Left cardiac atrium (tissue), 4 donors: ENCODE measurements around the gene ANKHD1. TPM values are rescaled to one million over a fixed set of nuclear protein-coding genes. Genes with fewer than 3 reads are reported as not detected.

Experiments
- ATAC-seq, 2 donors: fragments of 200-7000 bp; cut with Tn5 transposase; one replicate each; pipeline ENCODE4 v1.9.1; 2020; ENCODE audit warnings: mild to moderate bottlenecking in 2 of 2, moderate library complexity in 2 of 2
- DNase-seq: peaks from one replicate; pipeline ENCODE4 v3.0.0-alpha.2; 2020
- intact Hi-C, 2 donors: fragments of 100-400 bp; cut with DNase I; formaldehyde crosslinking; loops; one replicate each; pipeline versions ENCODE4 v1.14.1 to v1.15.1; 2022 to 2023
- total RNA-seq, 2 donors: library from RNA; stranded (reverse); fragmentation: NEBNext Ultra II Directional; extraction: Animal tissue kit (Norgen Biotek cat#: 25700); gene quantifications; one replicate each; pipeline ENCODE4 v1.2.1, GENCODE V29; 2021
- donor health status: DM: no; HTN: yes; CAD: no.
- donor health status: DM: no; HTN: yes; CAD: no; lungs with severe emphysema.
- donor health status: DM: yes; HTN: yes; CAD: no.
- donor health status: Dilated cardiomyopathy.

The ANKHD1 gene
- total RNA-seq, 2 donors from 2014 or later: 50.1 to 67.5 TPM

GRCh38 chr5:140367256-140368013 lies 34.2 kb upstream of the ANKHD1 start:
- no peak for ATAC-seq
- DNase-seq: no peak
- intact Hi-C loops: loop anchor here in 1 of 2 donors (10.0 kb wide), 1 partner anchor 677 kb away; no protein-coding TSS in a partner anchor

GRCh38 chr5:140371356-140372151 lies 30.1 kb upstream of the ANKHD1 start:
- intact Hi-C loops: no loop called here
- ATAC-seq: no peak

GRCh38 chr5:140372971-140373487 lies 28.6 kb upstream of the ANKHD1 start:
- DNase-seq: peak; percentile 85
- intact Hi-C loops: no loop called here
- ATAC-seq: peak; percentile 82 to 90

More at GRCh38 chr5:140371356-140372151, 30.1 kb upstream of the ANKHD1 start:
- no peak for DNase-seq

GRCh38 chr5:140381351-140381750 lies 20.3 kb upstream of the ANKHD1 start:
- DNase-seq: no peak
- no peak for ATAC-seq
- intact Hi-C loops: no loop called here

- ATAC-seq (no peak), DNase-seq (no peak)
- intact Hi-C loops: no loop called here
These were observed 19.7 kb upstream of the ANKHD1 start for GRCh38 chr5:140381972-140382371.

GRCh38 chr5:140382866-140383265 lies 18.8 kb upstream of the ANKHD1 start:
- DNase-seq (no peak), ATAC-seq (no peak)
- intact Hi-C loops: no loop called here

GRCh38 chr5:140383300-140383699 lies 18.3 kb upstream of the ANKHD1 start:
- ATAC-seq (peak in 1 of 2 donors; percentile 70), DNase-seq (no peak)
- intact Hi-C loops: no loop called here

GRCh38 chr5:140388052-140388451 lies 13.6 kb upstream of the ANKHD1 start:
- ATAC-seq (no peak), DNase-seq (no peak)
- intact Hi-C loops: no loop called here

GRCh38 chr5:140391312-140391711 lies 10.3 kb upstream of the ANKHD1 start:
- DNase-seq (no peak), ATAC-seq (peak in 1 of 2 donors; percentile 61)

GRCh38 chr5:140391732-140392131 lies 9.9 kb upstream of the ANKHD1 start:
- ATAC-seq (no peak), DNase-seq (no peak)
- intact Hi-C loops: no loop called here

More at GRCh38 chr5:140391312-140391711, 10.3 kb upstream of the ANKHD1 start:
- intact Hi-C loops: no loop called here

GRCh38 chr5:140393738-140394137 lies 7.9 kb upstream of the ANKHD1 start:
- no peak for DNase-seq
- intact Hi-C loops: no loop called here

GRCh38 chr5:140398379-140398811 lies 3.2 kb upstream of the ANKHD1 start:
- intact Hi-C loops: no loop called here
- no peak for ATAC-seq

More at GRCh38 chr5:140393738-140394137, 7.9 kb upstream of the ANKHD1 start:
- no peak for ATAC-seq

GRCh38 chr5:140399979-140400729 lies 1.5 kb upstream of the ANKHD1 start:
- intact Hi-C loops: no loop called here
- ATAC-seq (no peak), DNase-seq (no peak)

More at GRCh38 chr5:140398379-140398811, 3.2 kb upstream of the ANKHD1 start:
- DNase-seq: no peak

GRCh38 chr5:140400730-140401361 lies 787 bp upstream of the ANKHD1 start:
- DNase-seq (peak; percentile 90), ATAC-seq (peak; percentile 82 to 89)
- intact Hi-C loops: no loop called here

GRCh38 chr5:140402258-140403074 lies 833 bp downstream of the ANKHD1 start:
- DNase-seq (peak; percentile 40), ATAC-seq (peak; percentile 1 to 2)
- intact Hi-C loops: no loop called here

GRCh38 chr5:140403613-140404012 lies 2.0 kb downstream of the ANKHD1 start:
- no peak for ATAC-seq

GRCh38 chr5:140408750-140409241 lies 7.2 kb downstream of the ANKHD1 start:
- peak in 1 of 2 donors; percentile 40 for ATAC-seq
- intact Hi-C loops: no loop called here
- no peak for DNase-seq

More at GRCh38 chr5:140403613-140404012, 2.0 kb downstream of the ANKHD1 start:
- intact Hi-C loops: no loop called here
- no peak for DNase-seq

GRCh38 chr5:140413230-140413629 lies 11.6 kb downstream of the ANKHD1 start:
- intact Hi-C loops: no loop called here
- ATAC-seq (no peak), DNase-seq (no peak)
